H1 (cell line): ENCODE measurements around the gene CNKSR2. TPM values are rescaled to one million over a fixed set of nuclear protein-coding genes. Genes with fewer than 3 reads are reported as not detected.

Source experiments
- CTCF ChIA-PET: fragments of 300-600 bp; sonication (Branson Sonifier 250); formaldehyde crosslinking; loops from one replicate; lab custom pipeline; 2021; ENCODE audit not compliant: partially characterized antibody; lab: Charles Lee
- POLR2A ChIA-PET: fragments of 300-600 bp; sonication (Branson Sonifier 250); formaldehyde crosslinking; loops from one replicate; lab custom pipeline; 2021; ENCODE audit warnings: inconsistent platforms; ENCODE audit not compliant: partially characterized antibody; lab: Charles Lee
- DNase-seq, 2 experiments: peaks; one replicate each; pipeline versions ENCODE4 v3.0.0 to v3.0.0-alpha.2; 2010 to 2022; ENCODE audit warnings: low spot score in 2 of 2, low read depth in 1 of 2, mixed read lengths in 1 of 2
- FAIRE-seq: peaks from 2 replicates; lab custom pipeline; 2011; peaks lifted over from hg19 to GRCh38; lab: Jason Lieb, UNC
- H2AFZ ChIP-seq: 2 replicates; pipeline ENCODE4 v1.8.1; 2012; ENCODE audit warnings: low read length, inconsistent platforms
- H2AK5ac ChIP-seq: 2 replicates; pipeline ENCODE4 v1.6.1; 2013; ENCODE audit warnings: low read depth, low read length
- H2BK120ac ChIP-seq: replicated peaks from 2 replicates; pipeline ENCODE3; 2013; ENCODE audit warnings: low read depth, low read length, inconsistent platforms
- H2BK12ac ChIP-seq: 2 replicates; pipeline ENCODE4 v1.6.1; 2013; ENCODE audit warnings: low read depth, low read length
- H2BK15ac ChIP-seq: 2 replicates; pipeline ENCODE4 v1.6.1; 2013; ENCODE audit warnings: low read length
- H2BK20ac ChIP-seq: 2 replicates; pipeline ENCODE4 v1.6.1; 2013; ENCODE audit warnings: low read length
- H2BK5ac ChIP-seq: 2 replicates; pipeline ENCODE4 v1.6.1; 2013; ENCODE audit warnings: low read depth, low read length
- H3K14ac ChIP-seq: 2 replicates; pipeline ENCODE4 v1.6.1; 2013; ENCODE audit warnings: inconsistent platforms; ENCODE audit not compliant: insufficient read length
- H3K18ac ChIP-seq: 2 replicates; pipeline ENCODE4 v1.6.1; 2013; ENCODE audit warnings: low read length; ENCODE audit errors: extremely low read depth
- H3K23ac ChIP-seq: 2 replicates; pipeline ENCODE4 v1.6.1; 2013; ENCODE audit warnings: inconsistent platforms; ENCODE audit not compliant: insufficient read length
- H3K23me2 ChIP-seq: 2 replicates; pipeline ENCODE4 v1.6.1; 2013; ENCODE audit warnings: low read depth, low read length
- H3K27ac ChIP-seq: 2 replicates; pipeline ENCODE4 v1.6.1; 2011; ENCODE audit warnings: low read depth, low read length, inconsistent platforms
- H3K27me3 ChIP-seq, 4 experiments: replicated peaks in 1 of 4; 1 replicate in 1 of 4; 2 replicates in 3 of 4; pipeline versions ENCODE4 v1.6.1 to v1.8.1; 2011 to 2013; ENCODE audit warnings: low read length in 3 of 4, mild to moderate bottlenecking in 3 of 4, inconsistent platforms in 2 of 4, mixed read lengths in 2 of 4, moderate library complexity in 1 of 4; ENCODE audit not compliant: control insufficient read depth in 3 of 4, insufficient read depth in 3 of 4; ENCODE audit errors: extremely low read depth in 1 of 4
- H3K36me3 ChIP-seq, 4 experiments: 2 replicates each; pipeline versions ENCODE4 v1.6.1 to v1.8.1; 2011 to 2013; ENCODE audit warnings: mild to moderate bottlenecking in 4 of 4, low read length in 3 of 4, moderate library complexity in 2 of 4, control low read depth in 1 of 4, inconsistent platforms in 1 of 4; ENCODE audit not compliant: insufficient read depth in 4 of 4, control insufficient read depth in 2 of 4
- H3K4ac ChIP-seq: replicated peaks from 2 replicates; pipeline ENCODE3; 2013; ENCODE audit warnings: low read length, low read depth, mixed read lengths, inconsistent platforms; ENCODE audit not compliant: insufficient read length
- H3K4me1 ChIP-seq, 4 experiments: replicated peaks in 1 of 4; 1 replicate in 1 of 4; 2 replicates in 3 of 4; pipeline versions ENCODE4 v1.6.1 to v1.8.1; 2011 to 2013; ENCODE audit warnings: low read length in 3 of 4, inconsistent platforms in 2 of 4, mixed read lengths in 1 of 4; ENCODE audit not compliant: insufficient read depth in 4 of 4, control insufficient read depth in 3 of 4
- H3K4me2 ChIP-seq, 2 experiments: 2 replicates each; pipeline versions ENCODE4 v1.6.1 to v1.8.1; 2011 to 2013; ENCODE audit warnings: low read depth in 2 of 2, low read length in 2 of 2, control low read depth in 1 of 2, inconsistent platforms in 1 of 2, mild to moderate bottlenecking in 1 of 2; ENCODE audit not compliant: insufficient read depth in 1 of 2
- H3K4me3 ChIP-seq, 4 experiments: fragments of 200-600, 300-600 bp in 1 of 4; sonication (generic), shearing (Covaris generic), sonication (Bioruptor Twin) in 1 of 4; 2 replicates each; pipeline versions ENCODE4 v1.5.1 to v1.8.1; 2011 to 2016; ENCODE audit warnings: low read length in 4 of 4, low read depth in 3 of 4, control low read depth in 2 of 4, inconsistent platforms in 2 of 4, mild to moderate bottlenecking in 2 of 4, mixed read lengths in 1 of 4, moderate library complexity in 1 of 4; ENCODE audit not compliant: insufficient read depth in 2 of 4; ENCODE audit errors: extremely low read depth in 1 of 4
- H3K56ac ChIP-seq: replicated peaks from 2 replicates; pipeline ENCODE3; 2013; ENCODE audit warnings: low read depth, mild to moderate bottlenecking, mixed read lengths, low read length, inconsistent platforms; ENCODE audit not compliant: insufficient read length
- H3K79me1 ChIP-seq: 2 replicates; pipeline ENCODE4 v1.6.1; 2013; ENCODE audit warnings: low read depth, low read length, control low read depth
- H3K79me2 ChIP-seq, 2 experiments: 2 replicates each; pipeline versions ENCODE4 v1.6.1 to v1.8.1; 2012 to 2013; ENCODE audit warnings: low read length in 2 of 2, mild to moderate bottlenecking in 2 of 2, inconsistent platforms in 1 of 2; ENCODE audit not compliant: insufficient read depth in 2 of 2, control insufficient read depth in 1 of 2
- H3K9ac ChIP-seq, 4 experiments: replicated peaks in 1 of 4; 1 replicate in 1 of 4; 2 replicates in 3 of 4; pipeline versions ENCODE4 v1.6.1 to v1.8.1; 2011 to 2013; ENCODE audit warnings: low read depth in 3 of 4, low read length in 3 of 4, control low read depth in 2 of 4, mild to moderate bottlenecking in 2 of 4, moderate library complexity in 2 of 4, inconsistent platforms in 1 of 4; ENCODE audit errors: extremely low read depth in 1 of 4
- H3K9me3 ChIP-seq, 2 experiments: 2 replicates each; pipeline versions ENCODE4 v1.6.1 to v1.8.1; 2012 to 2013; ENCODE audit warnings: mild to moderate bottlenecking in 2 of 2, moderate library complexity in 2 of 2, control low read depth in 1 of 2, inconsistent platforms in 1 of 2, low read depth in 1 of 2, low read length in 1 of 2, mixed read lengths in 1 of 2; ENCODE audit not compliant: insufficient read depth in 2 of 2
- H4K20me1 ChIP-seq, 2 experiments: replicated peaks in 1 of 2; 2 replicates each; pipeline versions ENCODE3 to v1.8.1; 2011 to 2013; ENCODE audit warnings: inconsistent platforms in 2 of 2, low read length in 2 of 2, mild to moderate bottlenecking in 1 of 2; ENCODE audit not compliant: insufficient read depth in 2 of 2, control insufficient read depth in 1 of 2
- H4K5ac ChIP-seq: 2 replicates; pipeline ENCODE4 v1.6.1; 2013; ENCODE audit warnings: low read length, low read depth, mixed read lengths, inconsistent platforms; ENCODE audit not compliant: insufficient read length
- H4K8ac ChIP-seq: 2 replicates; pipeline ENCODE4 v1.8.0; 2013; ENCODE audit warnings: mild to moderate bottlenecking, moderate library complexity, low read length, inconsistent platforms; ENCODE audit not compliant: insufficient read depth; ENCODE audit errors: extremely low read depth
- H4K91ac ChIP-seq: replicated peaks from 2 replicates; pipeline ENCODE3; 2013; ENCODE audit warnings: low read length, mixed read lengths, inconsistent platforms; ENCODE audit not compliant: insufficient read length
- ATF2 ChIP-seq: IDR thresholded peaks from 2 replicates; pipeline ENCODE4 v1.6.1; 2012; ENCODE audit warnings: low read length, inconsistent platforms
- BCL11A ChIP-seq, 2 experiments: IDR thresholded peaks; one replicate each; pipeline ENCODE4 v1.6.1; 2011; ENCODE audit warnings: low read depth in 2 of 2, low read length in 2 of 2, mild to moderate bottlenecking in 2 of 2
- CBX8 ChIP-seq: fragments of 300-800, 300-1000 bp; sonication (generic); IDR thresholded peaks from 2 replicates; pipeline ENCODE4 v1.7.1; 2016; ENCODE audit warnings: low read depth, low read length, borderline replicate concordance
- CTBP2 ChIP-seq: IDR thresholded peaks from 2 replicates; pipeline ENCODE4 v1.7.0; 2011; ENCODE audit warnings: borderline replicate concordance, mild to moderate bottlenecking, moderate library complexity, mixed read lengths, low read length; ENCODE audit not compliant: insufficient read depth, insufficient read length
- EP300 ChIP-seq, 2 experiments: IDR thresholded peaks; 1 replicate in 1 of 2; 2 replicates in 1 of 2; pipeline ENCODE4 v1.6.1; 2011 to 2012; ENCODE audit warnings: low read depth in 2 of 2, low read length in 2 of 2, mild to moderate bottlenecking in 2 of 2, borderline replicate concordance in 1 of 2, inconsistent platforms in 1 of 2, moderate library complexity in 1 of 2
- JUN ChIP-seq: IDR thresholded peaks from 2 replicates; pipeline ENCODE4 v1.6.1; 2011; ENCODE audit warnings: low read depth, mild to moderate bottlenecking, improper control_type of control experiment, low read length
- RFX5 ChIP-seq: IDR thresholded peaks from 2 replicates; pipeline ENCODE4 v1.6.1; 2011; ENCODE audit warnings: low read depth, low read length, improper control_type of control experiment, borderline replicate concordance
- RXRA ChIP-seq: IDR thresholded peaks from 2 replicates; pipeline ENCODE4 v1.6.1; 2011; ENCODE audit warnings: low read depth, mild to moderate bottlenecking, low read length, moderate library complexity; ENCODE audit not compliant: insufficient read depth
- SP2 ChIP-seq: IDR thresholded peaks from 2 replicates; pipeline ENCODE4 v1.6.1; 2012; ENCODE audit warnings: mild to moderate bottlenecking, low read length, inconsistent platforms
- TBP ChIP-seq: IDR thresholded peaks from 2 replicates; pipeline ENCODE4 v1.6.1; 2011; ENCODE audit warnings: low read depth, low read length, improper control_type of control experiment
- WGBS, 2 experiments: shearing (Covaris generic) in 1 of 2; methylation state at CpG; one replicate each; pipeline versions ENCODE4 v1.1.6 to v1.1.7; 2013 to 2015; ENCODE audit warnings: low lambda C conversion rate in 2 of 2, mixed read lengths in 2 of 2, inconsistent platforms in 1 of 2, low coverage in 1 of 2, missing lambda C conversion rate in 1 of 2; ENCODE audit not compliant: insufficient replicate concordance in 2 of 2, insufficient coverage in 1 of 2, insufficient read length in 1 of 2; ENCODE audit errors: extremely low coverage in 1 of 2, missing lambda C conversion rate in 1 of 2; 5-methylcytosine and 5-hydroxymethylcytosine counted together
- polyA plus RNA-seq, 7 experiments: library from polyadenylated mRNA; depleted of rRNA in 3 of 7; stranded (reverse) in 5 of 7; unstranded in 2 of 7; fragments of >200 nt in 5 of 7; fragments of 200-250 nt in 2 of 7; gene quantifications; 1 replicate in 5 of 7; 2 replicates in 1 of 7; 4 replicates in 1 of 7; pipeline versions ENCODE4 v1.2.1 to v1.2.3, GENCODE V29; 2011 to 2013; ENCODE audit warnings: missing spikeins in 2 of 7, mixed read lengths in 2 of 7
- total RNA-seq: library from RNA; stranded (reverse); fragmentation: NEBNext Ultra II Directional; extraction: Animal tissue kit (Norgen Biotek cat#: 25700); gene quantifications from 2 replicates; pipeline ENCODE4 v1.2.1, GENCODE V29; 2021
- TF ChIP-seq, protein P1 (sequence below): IDR thresholded peaks from 2 replicates; pipeline ENCODE4 v1.6.1; 2011; ENCODE audit warnings: low read length, improper control_type of control experiment

The CNKSR2 gene
- total and polyA plus RNA-seq, 2 of the 8 experiments (the other 6 are each of a cell fraction or from before 2014, with no cell fraction given) = 5.5 to 16.3 TPM

DNA sequence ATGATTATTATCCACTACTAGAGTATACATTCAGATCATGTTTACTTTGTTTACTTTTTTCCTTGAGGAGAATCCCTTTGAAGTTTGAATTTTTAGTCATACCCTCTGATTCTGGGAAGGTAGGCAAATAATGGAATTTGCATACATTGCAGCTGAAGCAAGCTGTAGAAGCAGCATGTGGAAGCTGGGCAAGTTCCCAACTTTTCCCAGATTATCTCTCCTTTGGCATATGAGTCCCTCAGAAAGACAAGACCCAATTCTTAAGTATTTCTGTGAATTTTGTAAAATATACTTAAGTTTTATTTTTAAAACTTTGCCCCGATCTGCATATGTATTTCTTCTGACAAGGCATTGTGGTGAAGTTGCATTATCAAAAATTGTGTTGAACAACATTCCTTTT lies 94.9 kb downstream of the CNKSR2 start:
- Histone ChIP-seq H2BK5ac (no peak overlapping the region), H3K9me3 (no peaks in the 10 kb centered on the region)
- CTCF ChIA-PET = no interaction called here

More for the DNA sequence above, 94.9 kb downstream of the CNKSR2 start:
- FAIRE-seq (peak; percentile 55), DNase-seq (no peak)
- no peak overlapping the region for H3K18ac ChIP-seq
- no peak overlapping the region for H2BK120ac ChIP-seq
- no peak overlapping the region for H2AK5ac ChIP-seq
- no peaks in the 10 kb centered on the region for H3K23me2 ChIP-seq
- no peak overlapping the region for H2BK12ac ChIP-seq
- no peak overlapping the region for H3K4ac ChIP-seq
- H3K4me3 ChIP-seq = no peak overlapping the region
- H3K79me2 ChIP-seq = no peaks in the 10 kb centered on the region
- no peak overlapping the region for H2BK20ac ChIP-seq
- H2BK15ac ChIP-seq = no peak overlapping the region
- no peak overlapping the region for H3K56ac ChIP-seq
- POLR2A ChIA-PET = no interaction called here
- H3K27me3 ChIP-seq = no peaks in the 10 kb centered on the region
- H3K36me3 ChIP-seq = no peaks in the 10 kb centered on the region
- no peaks in the 10 kb centered on the region for H3K79me1 ChIP-seq
- no peak overlapping the region for H4K5ac ChIP-seq
- H3K4me2 ChIP-seq = no peak overlapping the region
- H3K4me1 ChIP-seq = no peaks in the 10 kb centered on the region
- no peak overlapping the region for H3K23ac ChIP-seq
- H3K14ac ChIP-seq = no peak overlapping the region
- no peak overlapping the region for H2AFZ ChIP-seq
- no peak for TF ChIP-seq BCL11A (IDR thresholded peaks at IDR 0.05; ENCODE audit: low read depth in 2 of 2, low read length in 2 of 2)
- no peak for TF ChIP-seq CTBP2
- TF ChIP-seq EP300 (IDR thresholded peaks at IDR 0.05; ENCODE audit: borderline replicate concordance in 1 of 2, low read depth in 2 of 2, low read length in 2 of 2) = no peak
- TF ChIP-seq CBX8 = no peak
- no peak for TF ChIP-seq TBP
- no peak for TF ChIP-seq JUN
- TF ChIP-seq ATF2 = no peak
- no peak for TF ChIP-seq RFX5
- no peak for TF ChIP-seq RXRA
- TF ChIP-seq, protein P1, sequence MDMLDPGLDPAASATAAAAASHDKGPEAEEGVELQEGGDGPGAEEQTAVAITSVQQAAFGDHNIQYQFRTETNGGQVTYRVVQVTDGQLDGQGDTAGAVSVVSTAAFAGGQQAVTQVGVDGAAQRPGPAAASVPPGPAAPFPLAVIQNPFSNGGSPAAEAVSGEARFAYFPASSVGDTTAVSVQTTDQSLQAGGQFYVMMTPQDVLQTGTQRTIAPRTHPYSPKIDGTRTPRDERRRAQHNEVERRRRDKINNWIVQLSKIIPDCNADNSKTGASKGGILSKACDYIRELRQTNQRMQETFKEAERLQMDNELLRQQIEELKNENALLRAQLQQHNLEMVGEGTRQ = no peak
- TF ChIP-seq SP2 = no peak
- no peak overlapping the region for H4K8ac ChIP-seq
- no peak overlapping the region for H4K91ac ChIP-seq
- WGBS, 2 experiments = 82% methylated on average over 1 of the region's 1 CpG; no CpG with 5 or more reads in 1 of the 2 experiments
- H3K9ac ChIP-seq = no peak overlapping the region
- no peaks in the 10 kb centered on the region for H4K20me1 ChIP-seq
- H3K27ac ChIP-seq = no peak overlapping the region
